ENCODE data around the gene FBXO46. TPM values are rescaled to one million over a fixed set of nuclear protein-coding genes. Genes with fewer than 3 reads are reported as not detected.

Gene FBXO46
- total and polyA plus RNA-seq, 4 donors: 1.2 to 4.5 (median 3.6) TPM

DNA sequence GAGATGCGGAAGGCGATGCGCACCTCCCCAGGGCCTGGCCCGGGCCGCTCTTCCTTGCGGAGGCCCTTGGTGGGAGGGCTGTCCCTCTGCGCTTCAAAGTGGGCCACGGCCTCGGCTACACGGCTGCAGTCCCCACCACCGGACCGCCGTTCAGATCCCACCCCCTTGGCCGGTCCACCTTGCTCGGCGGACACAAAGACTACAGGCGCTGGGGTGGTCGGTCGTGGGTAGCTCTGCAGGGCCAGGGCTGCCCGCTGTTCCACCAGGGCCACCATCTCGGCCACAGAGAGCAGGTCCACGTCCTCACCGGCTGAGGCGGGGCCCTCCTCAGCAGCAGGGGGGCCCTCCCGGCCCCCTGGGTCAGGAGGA is 18.0 kb downstream of the FBXO46 start:
- DNase-seq (ENCODE audit: low spot score): no peak
- no peak for TF ChIP-seq NR2F2 (IDR thresholded peaks at IDR 0.05)
- no peak for TF ChIP-seq CTCF (IDR thresholded peaks at IDR 0.05; ENCODE audit: low read depth, low read length, missing input control)
- TF ChIP-seq SP1 (IDR thresholded peaks at IDR 0.05): no peak
- no peak for TF ChIP-seq RAD21 (IDR thresholded peaks at IDR 0.05)
- TF ChIP-seq FOXA2 (IDR thresholded peaks at IDR 0.05): no peak
- TF ChIP-seq, protein P1, sequence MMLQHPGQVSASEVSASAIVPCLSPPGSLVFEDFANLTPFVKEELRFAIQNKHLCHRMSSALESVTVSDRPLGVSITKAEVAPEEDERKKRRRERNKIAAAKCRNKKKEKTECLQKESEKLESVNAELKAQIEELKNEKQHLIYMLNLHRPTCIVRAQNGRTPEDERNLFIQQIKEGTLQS (IDR thresholded peaks at IDR 0.05): no peak
- TF ChIP-seq HNF4G (IDR thresholded peaks at IDR 0.05): no peak
- TF ChIP-seq, protein P2, sequence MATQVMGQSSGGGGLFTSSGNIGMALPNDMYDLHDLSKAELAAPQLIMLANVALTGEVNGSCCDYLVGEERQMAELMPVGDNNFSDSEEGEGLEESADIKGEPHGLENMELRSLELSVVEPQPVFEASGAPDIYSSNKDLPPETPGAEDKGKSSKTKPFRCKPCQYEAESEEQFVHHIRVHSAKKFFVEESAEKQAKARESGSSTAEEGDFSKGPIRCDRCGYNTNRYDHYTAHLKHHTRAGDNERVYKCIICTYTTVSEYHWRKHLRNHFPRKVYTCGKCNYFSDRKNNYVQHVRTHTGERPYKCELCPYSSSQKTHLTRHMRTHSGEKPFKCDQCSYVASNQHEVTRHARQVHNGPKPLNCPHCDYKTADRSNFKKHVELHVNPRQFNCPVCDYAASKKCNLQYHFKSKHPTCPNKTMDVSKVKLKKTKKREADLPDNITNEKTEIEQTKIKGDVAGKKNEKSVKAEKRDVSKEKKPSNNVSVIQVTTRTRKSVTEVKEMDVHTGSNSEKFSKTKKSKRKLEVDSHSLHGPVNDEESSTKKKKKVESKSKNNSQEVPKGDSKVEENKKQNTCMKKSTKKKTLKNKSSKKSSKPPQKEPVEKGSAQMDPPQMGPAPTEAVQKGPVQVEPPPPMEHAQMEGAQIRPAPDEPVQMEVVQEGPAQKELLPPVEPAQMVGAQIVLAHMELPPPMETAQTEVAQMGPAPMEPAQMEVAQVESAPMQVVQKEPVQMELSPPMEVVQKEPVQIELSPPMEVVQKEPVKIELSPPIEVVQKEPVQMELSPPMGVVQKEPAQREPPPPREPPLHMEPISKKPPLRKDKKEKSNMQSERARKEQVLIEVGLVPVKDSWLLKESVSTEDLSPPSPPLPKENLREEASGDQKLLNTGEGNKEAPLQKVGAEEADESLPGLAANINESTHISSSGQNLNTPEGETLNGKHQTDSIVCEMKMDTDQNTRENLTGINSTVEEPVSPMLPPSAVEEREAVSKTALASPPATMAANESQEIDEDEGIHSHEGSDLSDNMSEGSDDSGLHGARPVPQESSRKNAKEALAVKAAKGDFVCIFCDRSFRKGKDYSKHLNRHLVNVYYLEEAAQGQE (IDR thresholded peaks at IDR 0.05): no peak
- H3K9me3 ChIP-seq (ENCODE audit: control insufficient read depth in 4 of 4, low read length in 3 of 4): no peaks in the 10 kb centered on the region
- 98% methylated on average over 25 of the region's 25 CpGs for WGBS
- no peak overlapping the region for H3K27ac ChIP-seq (ENCODE audit: low read depth in 1 of 2, low read length in 2 of 2)
- no peak overlapping the region for H3K9ac ChIP-seq (ENCODE audit: low read depth in 1 of 2, low read length in 2 of 2)
- H3K27me3 ChIP-seq (ENCODE audit: control insufficient read depth in 4 of 4, insufficient read depth in 4 of 4, low read length in 3 of 4): no peaks in the 10 kb centered on the region
- no peak overlapping the region for H3K4me3 ChIP-seq (ENCODE audit: low read depth in 1 of 3, low read length in 3 of 3)
- peaks cover 0 to 16% (median 9%) of the 10 kb centered on the region in 4 donors for H3K36me3 ChIP-seq (ENCODE audit: control insufficient read depth in 4 of 4, insufficient read depth in 3 of 4, low read depth in 1 of 4, low read length in 3 of 4)
- H3K4me1 ChIP-seq (ENCODE audit: control insufficient read depth in 4 of 4, insufficient read depth in 4 of 4, low read length in 3 of 4): peaks cover 2 to 12% (median 4%) of the 10 kb centered on the region in 4 donors

GRCh38 chr19:45711851-45712698 is 18.6 kb downstream of the FBXO46 start:
- Histone ChIP-seq H3K9ac (ENCODE audit: low read depth in 1 of 2, low read length in 2 of 2) (no peak overlapping the region), H3K9me3 (ENCODE audit: control insufficient read depth in 4 of 4, low read length in 3 of 4) (no peaks in the 10 kb centered on the region), H3K27me3 (ENCODE audit: control insufficient read depth in 4 of 4, insufficient read depth in 4 of 4, low read length in 3 of 4) (no peaks in the 10 kb centered on the region), H3K36me3 (ENCODE audit: control insufficient read depth in 4 of 4, insufficient read depth in 3 of 4, low read depth in 1 of 4, low read length in 3 of 4) (peaks cover 0 to 16% (median 9%) of the 10 kb centered on the region in 4 donors), H3K4me1 (ENCODE audit: control insufficient read depth in 4 of 4, insufficient read depth in 4 of 4, low read length in 3 of 4) (peaks cover 2 to 11% (median 4%) of the 10 kb centered on the region in 4 donors), H3K4me3 (ENCODE audit: low read depth in 1 of 3, low read length in 3 of 3) (no peak overlapping the region), H3K27ac (ENCODE audit: low read depth in 1 of 2, low read length in 2 of 2) (no peak overlapping the region)
- 94% methylated on average over 76 of the region's 76 CpGs for WGBS
- DNase-seq (ENCODE audit: low spot score): no peak
- TF ChIP-seq, protein P1 (IDR thresholded peaks at IDR 0.05): no peak
- TF ChIP-seq FOXA1 (IDR thresholded peaks at IDR 0.05) (no peak), HNF4G (IDR thresholded peaks at IDR 0.05) (no peak), EGR1 (IDR thresholded peaks at IDR 0.05; ENCODE audit: low read depth in 2 of 2) (no peak), JUND (IDR thresholded peaks at IDR 0.05) (no peak)

Measured in liver (tissue), 9 donors.